GM19455 (cell line): ENCODE data around the gene CEP72.
"Not testable (repeated sequence)": the region's sequence is repeated elsewhere in the genome, so short reads cannot be mapped to it uniquely, and the experiment has no call there.

Source experiments
- ATAC-seq: cut with Tn5 transposase; IDR thresholded peaks from one replicate; pipeline ENCODE4 v1.9.1; 2021; ENCODE audit not compliant: unreplicated experiment

The CEP72 gene

DNA sequence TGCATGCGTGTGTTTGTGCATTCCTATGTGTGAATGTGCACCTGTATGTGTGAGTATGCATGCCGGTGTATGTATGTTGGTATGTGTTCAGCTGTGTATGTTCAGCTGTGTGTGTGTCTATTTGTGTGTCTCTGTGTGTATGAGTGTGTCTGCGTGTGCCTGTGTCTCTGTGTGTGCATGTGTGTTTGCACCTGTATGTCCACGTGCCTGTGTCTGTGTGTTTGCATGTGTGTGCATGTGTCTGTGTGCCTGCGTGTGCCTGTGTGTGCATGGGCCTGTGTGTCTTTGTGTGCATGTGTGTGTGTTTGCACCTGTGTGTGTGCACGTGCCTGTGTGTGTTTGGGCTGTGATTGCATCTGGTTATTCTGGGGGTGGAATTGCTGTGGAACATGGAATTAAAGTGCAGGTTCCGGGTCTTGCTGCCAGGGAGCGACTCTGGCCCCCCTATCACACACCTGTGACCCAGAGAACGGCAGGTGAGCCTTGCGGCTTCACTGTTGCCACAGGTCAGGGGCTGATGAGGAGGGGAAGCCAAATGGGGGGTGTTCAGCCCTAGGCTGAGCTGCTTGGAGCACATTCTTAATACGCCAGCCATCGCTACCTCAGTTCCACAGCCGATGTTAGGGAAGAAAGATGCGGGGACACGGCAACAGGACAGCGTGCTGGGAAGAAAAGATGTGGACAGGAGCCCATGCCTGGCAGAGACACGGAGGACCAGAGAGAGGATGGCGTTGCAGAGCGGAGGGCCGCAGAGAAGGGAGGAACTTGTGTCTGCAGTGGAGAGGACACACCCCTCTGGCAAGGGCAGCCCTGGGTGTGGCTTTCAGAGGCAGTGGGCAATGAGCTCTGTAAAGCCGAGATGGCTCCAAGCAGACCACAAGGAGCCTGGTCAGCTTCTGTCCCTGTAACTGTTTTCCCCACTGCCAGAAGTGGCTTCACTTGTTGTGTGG lies 84.9 kb downstream of the CEP72 start:
- not testable (repeated sequence) for ATAC-seq
